A549 (cell line): Measurements from ENCODE around the gene LCOR.

Source experiments
- CHD2 ChIP-seq: fragments of 150-350 bp; IDR thresholded peaks from 2 replicates; pipeline ENCODE4 v1.6.1; 2014; ENCODE audit warnings: low read length; ENCODE audit not compliant: partially characterized antibody
- EP300 ChIP-seq, 2 experiments: fragments of >200 bp; sonication (Bioruptor Twin); formaldehyde crosslinking; IDR thresholded peaks; 2 replicates in 1 of 2; 3 replicates in 1 of 2; pipeline ENCODE4 v1.6.1; 2016 to 2017
- HOXA7 ChIP-seq: fragments of 250-450 bp; sonication (Bioruptor Pico); IDR thresholded peaks from 2 replicates; pipeline ENCODE4 v1.5.0; 2020; ENCODE audit warnings: mild to moderate bottlenecking, moderate library complexity
- KDM5A ChIP-seq: fragments of 200-600 bp; sonication (generic); IDR thresholded peaks from 2 replicates; pipeline ENCODE4 v1.6.1; 2016; ENCODE audit warnings: antibody characterized with exemption, mild to moderate bottlenecking
- POLR2A ChIP-seq: IDR thresholded peaks from 2 replicates; pipeline ENCODE4 v1.6.1; 2012; ENCODE audit warnings: mild to moderate bottlenecking, low read length
- RAD21 ChIP-seq, 2 experiments: fragments of >200 bp in 1 of 2; sonication (Bioruptor Twin) in 1 of 2; formaldehyde crosslinking in 1 of 2; IDR thresholded peaks in 1 of 2; conservative IDR thresholded peaks in 1 of 2; 2 replicates in 1 of 2; 3 replicates in 1 of 2; pipeline ENCODE4 v1.6.1; 2012 to 2018; ENCODE audit warnings: inconsistent platforms in 1 of 2
- SREBF2 ChIP-seq: fragments of 450-650 bp; IDR thresholded peaks from 2 replicates; pipeline ENCODE4 v1.6.1; 2014; ENCODE audit warnings: mild to moderate bottlenecking, moderate library complexity
- TF ChIP-seq, protein P1 (sequence below): fragments of >200 bp; sonication (Bioruptor Twin); formaldehyde crosslinking; IDR thresholded peaks from 3 replicates; pipeline ENCODE4 v1.5.1; 2016
- TF ChIP-seq, protein P2 (sequence below): fragments of 450-650 bp; IDR thresholded peaks from 2 replicates; pipeline ENCODE4 v1.6.1; 2014; ENCODE audit warnings: antibody characterized with exemption

DNA sequence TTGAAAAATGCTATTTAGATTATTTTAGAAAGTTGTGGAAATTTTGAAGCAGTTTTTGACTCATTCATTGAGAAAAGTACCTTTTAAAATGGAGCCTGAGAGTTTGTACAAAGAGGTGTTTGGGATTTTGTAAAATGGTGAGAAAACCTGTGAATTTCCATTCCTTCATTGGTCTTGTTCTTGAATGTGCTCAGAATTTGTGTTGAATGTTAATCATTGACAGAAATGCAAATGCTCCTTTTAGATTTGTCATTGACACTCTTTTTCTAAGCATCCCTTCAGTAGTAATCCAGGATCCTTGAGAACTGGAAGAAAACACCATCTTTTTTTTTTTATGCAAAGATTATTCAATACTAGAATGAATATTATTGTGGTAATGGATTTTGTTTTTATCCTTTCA lies 74.8 kb downstream of the LCOR start:
- TF ChIP-seq EP300 (IDR thresholded peaks at IDR 0.05) (no peak), RAD21 (conservative IDR thresholded peaks at IDR 0.05 in 1 of 2, IDR thresholded peaks at IDR 0.05 in 1 of 2) (no peak), SREBF2 (no peak), HOXA7 (CRISPR knock-in tag) (no peak), POLR2A (no peak), CHD2 (no peak), KDM5A (no peak)
- TF ChIP-seq, protein P1, sequence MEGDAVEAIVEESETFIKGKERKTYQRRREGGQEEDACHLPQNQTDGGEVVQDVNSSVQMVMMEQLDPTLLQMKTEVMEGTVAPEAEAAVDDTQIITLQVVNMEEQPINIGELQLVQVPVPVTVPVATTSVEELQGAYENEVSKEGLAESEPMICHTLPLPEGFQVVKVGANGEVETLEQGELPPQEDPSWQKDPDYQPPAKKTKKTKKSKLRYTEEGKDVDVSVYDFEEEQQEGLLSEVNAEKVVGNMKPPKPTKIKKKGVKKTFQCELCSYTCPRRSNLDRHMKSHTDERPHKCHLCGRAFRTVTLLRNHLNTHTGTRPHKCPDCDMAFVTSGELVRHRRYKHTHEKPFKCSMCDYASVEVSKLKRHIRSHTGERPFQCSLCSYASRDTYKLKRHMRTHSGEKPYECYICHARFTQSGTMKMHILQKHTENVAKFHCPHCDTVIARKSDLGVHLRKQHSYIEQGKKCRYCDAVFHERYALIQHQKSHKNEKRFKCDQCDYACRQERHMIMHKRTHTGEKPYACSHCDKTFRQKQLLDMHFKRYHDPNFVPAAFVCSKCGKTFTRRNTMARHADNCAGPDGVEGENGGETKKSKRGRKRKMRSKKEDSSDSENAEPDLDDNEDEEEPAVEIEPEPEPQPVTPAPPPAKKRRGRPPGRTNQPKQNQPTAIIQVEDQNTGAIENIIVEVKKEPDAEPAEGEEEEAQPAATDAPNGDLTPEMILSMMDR = no peak
- TF ChIP-seq, protein P2, sequence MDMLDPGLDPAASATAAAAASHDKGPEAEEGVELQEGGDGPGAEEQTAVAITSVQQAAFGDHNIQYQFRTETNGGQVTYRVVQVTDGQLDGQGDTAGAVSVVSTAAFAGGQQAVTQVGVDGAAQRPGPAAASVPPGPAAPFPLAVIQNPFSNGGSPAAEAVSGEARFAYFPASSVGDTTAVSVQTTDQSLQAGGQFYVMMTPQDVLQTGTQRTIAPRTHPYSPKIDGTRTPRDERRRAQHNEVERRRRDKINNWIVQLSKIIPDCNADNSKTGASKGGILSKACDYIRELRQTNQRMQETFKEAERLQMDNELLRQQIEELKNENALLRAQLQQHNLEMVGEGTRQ = no peak
